AG09309 (cell line): Measurements from ENCODE around the gene TMEM132D.

ENCODE experiments used
- DNase-seq: peaks from one replicate; pipeline ENCODE4 v3.0.0-alpha.2; 2010; ENCODE audit warnings: low read depth
- H3K4me3 ChIP-seq: 2 replicates; pipeline ENCODE4 v1.5.1; 2011; ENCODE audit warnings: mild to moderate bottlenecking, low read depth, low read length, moderate library complexity; ENCODE audit not compliant: control insufficient read depth
- TF ChIP-seq, protein P1 (sequence below): IDR thresholded peaks from 2 replicates; pipeline ENCODE4 v1.5.1; 2011; ENCODE audit warnings: mild to moderate bottlenecking, low read depth, low read length, inconsistent platforms; ENCODE audit not compliant: insufficient read depth, control insufficient read depth; ENCODE audit errors: missing control alignments

The TMEM132D gene

GRCh38 chr12:129790331-129790730 is 113.5 kb downstream of the TMEM132D start:
- H3K4me3 ChIP-seq, result no peak overlapping the region
- TF ChIP-seq, protein P1, sequence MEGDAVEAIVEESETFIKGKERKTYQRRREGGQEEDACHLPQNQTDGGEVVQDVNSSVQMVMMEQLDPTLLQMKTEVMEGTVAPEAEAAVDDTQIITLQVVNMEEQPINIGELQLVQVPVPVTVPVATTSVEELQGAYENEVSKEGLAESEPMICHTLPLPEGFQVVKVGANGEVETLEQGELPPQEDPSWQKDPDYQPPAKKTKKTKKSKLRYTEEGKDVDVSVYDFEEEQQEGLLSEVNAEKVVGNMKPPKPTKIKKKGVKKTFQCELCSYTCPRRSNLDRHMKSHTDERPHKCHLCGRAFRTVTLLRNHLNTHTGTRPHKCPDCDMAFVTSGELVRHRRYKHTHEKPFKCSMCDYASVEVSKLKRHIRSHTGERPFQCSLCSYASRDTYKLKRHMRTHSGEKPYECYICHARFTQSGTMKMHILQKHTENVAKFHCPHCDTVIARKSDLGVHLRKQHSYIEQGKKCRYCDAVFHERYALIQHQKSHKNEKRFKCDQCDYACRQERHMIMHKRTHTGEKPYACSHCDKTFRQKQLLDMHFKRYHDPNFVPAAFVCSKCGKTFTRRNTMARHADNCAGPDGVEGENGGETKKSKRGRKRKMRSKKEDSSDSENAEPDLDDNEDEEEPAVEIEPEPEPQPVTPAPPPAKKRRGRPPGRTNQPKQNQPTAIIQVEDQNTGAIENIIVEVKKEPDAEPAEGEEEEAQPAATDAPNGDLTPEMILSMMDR, result no peak
- DNase-seq, result no peak

DNA sequence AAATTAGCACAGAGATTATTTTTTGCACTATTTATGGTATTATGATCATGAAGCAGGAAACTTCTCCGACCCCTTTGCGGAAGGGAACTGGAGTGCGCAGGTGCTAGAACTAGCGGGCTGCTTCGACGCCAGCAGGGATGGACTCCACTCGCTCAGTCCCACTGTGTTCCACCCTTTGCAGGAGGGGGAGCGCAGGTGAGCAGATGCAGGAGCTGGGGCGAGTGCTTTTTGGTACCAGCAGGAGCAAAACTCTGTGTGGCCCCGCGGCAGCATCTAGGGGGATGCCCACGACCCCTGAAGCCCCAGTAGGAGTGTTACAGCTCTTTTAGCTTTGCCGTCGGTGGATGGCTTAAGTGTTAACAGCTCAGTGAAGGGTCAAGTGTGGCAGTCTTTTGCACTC is 113.9 kb downstream of the TMEM132D start:
- no peak for DNase-seq
- TF ChIP-seq, protein P1, result no peak
- H3K4me3 ChIP-seq, result no peak overlapping the region

GRCh38 chr12:129788506-129789084 is 115.2 kb downstream of the TMEM132D start:
- no peak overlapping the region for H3K4me3 ChIP-seq
- TF ChIP-seq, protein P1, result no peak
- DNase-seq, result no peak

- DNase-seq, result no peak
- no peak overlapping the region for H3K4me3 ChIP-seq
- TF ChIP-seq, protein P1, result no peak
These were observed 123.8 kb downstream of the TMEM132D start for GRCh38 chr12:129779989-129780388.

DNA sequence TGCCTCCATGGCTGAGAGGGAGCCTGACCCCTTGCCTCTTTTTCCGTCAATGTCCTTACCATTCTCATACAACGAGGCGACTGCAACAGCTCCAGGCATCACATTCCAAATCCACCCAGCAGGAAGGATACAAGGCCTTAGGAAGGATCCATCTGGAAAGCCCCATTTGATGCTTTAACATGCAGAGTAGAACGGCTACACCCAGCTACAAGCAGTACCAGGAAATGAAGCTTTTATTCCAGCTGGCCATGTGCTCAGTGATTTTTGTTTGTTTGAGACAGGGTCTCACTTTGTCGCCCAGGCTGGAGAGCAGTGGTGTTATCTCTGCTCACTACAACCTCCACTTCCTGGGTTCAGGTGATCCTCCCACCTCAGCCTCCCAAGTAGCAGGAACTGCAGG is 124.8 kb downstream of the TMEM132D start:
- no peak overlapping the region for H3K4me3 ChIP-seq
- TF ChIP-seq, protein P1, result no peak
- DNase-seq, result no peak

DNA sequence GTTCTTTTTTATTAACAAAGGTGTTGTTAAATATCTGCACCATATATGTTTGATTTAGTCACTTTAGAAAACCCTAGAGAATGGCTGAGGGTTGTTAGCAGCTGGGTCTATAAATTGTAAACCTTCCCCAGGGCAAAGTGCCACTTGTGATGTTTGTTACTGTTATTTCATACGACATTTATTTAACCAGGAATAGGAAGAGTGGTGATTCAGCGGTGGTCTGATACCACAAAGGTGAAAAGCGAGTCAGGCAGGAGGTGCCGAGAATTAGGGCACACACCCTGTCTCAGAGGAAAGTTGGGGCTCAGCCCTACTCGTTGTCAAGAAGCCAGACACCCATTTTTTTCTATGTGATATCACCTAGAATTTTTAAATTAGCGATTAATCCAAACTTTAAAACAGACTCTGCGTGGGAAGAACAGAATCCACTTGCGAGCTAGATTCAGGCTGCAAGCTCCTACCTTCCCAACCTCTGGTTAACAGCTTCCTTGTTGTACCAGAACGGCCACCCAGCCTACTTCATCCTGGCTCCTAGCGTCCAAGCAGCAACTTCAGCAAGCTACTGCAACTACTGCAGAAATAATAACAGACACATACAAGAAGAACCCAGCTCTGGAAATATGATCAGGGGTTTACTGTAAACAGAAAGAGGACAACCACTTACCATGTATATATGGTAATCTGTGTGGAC is 126.7 kb downstream of the TMEM132D start:
- TF ChIP-seq, protein P1, result no peak
- no peak overlapping the region for H3K4me3 ChIP-seq
- no peak for DNase-seq
